H1 (cell line): ENCODE measurements around the gene SNTG2. TPM values are rescaled to one million over a fixed set of nuclear protein-coding genes. Genes with fewer than 3 reads are reported as not detected.

Source experiments
- CTCF ChIA-PET: fragments of 300-600 bp; sonication (Branson Sonifier 250); formaldehyde crosslinking; loops from one replicate; lab custom pipeline; 2021; ENCODE audit not compliant: partially characterized antibody; lab: Charles Lee
- POLR2A ChIA-PET: fragments of 300-600 bp; sonication (Branson Sonifier 250); formaldehyde crosslinking; loops from one replicate; lab custom pipeline; 2021; ENCODE audit warnings: inconsistent platforms; ENCODE audit not compliant: partially characterized antibody; lab: Charles Lee
- DNase-seq, 2 experiments: peaks; one replicate each; pipeline versions ENCODE4 v3.0.0 to v3.0.0-alpha.2; 2010 to 2022; ENCODE audit warnings: low spot score in 2 of 2, low read depth in 1 of 2, mixed read lengths in 1 of 2
- FAIRE-seq: peaks from 2 replicates; lab custom pipeline; 2011; peaks lifted over from hg19 to GRCh38; lab: Jason Lieb, UNC
- H2AFZ ChIP-seq: 2 replicates; pipeline ENCODE4 v1.8.1; 2012; ENCODE audit warnings: low read length, inconsistent platforms
- H2AK5ac ChIP-seq: 2 replicates; pipeline ENCODE4 v1.6.1; 2013; ENCODE audit warnings: low read depth, low read length
- H2BK120ac ChIP-seq: replicated peaks from 2 replicates; pipeline ENCODE3; 2013; ENCODE audit warnings: low read depth, low read length, inconsistent platforms
- H2BK12ac ChIP-seq: 2 replicates; pipeline ENCODE4 v1.6.1; 2013; ENCODE audit warnings: low read depth, low read length
- H2BK15ac ChIP-seq: 2 replicates; pipeline ENCODE4 v1.6.1; 2013; ENCODE audit warnings: low read length
- H2BK20ac ChIP-seq: 2 replicates; pipeline ENCODE4 v1.6.1; 2013; ENCODE audit warnings: low read length
- H2BK5ac ChIP-seq: 2 replicates; pipeline ENCODE4 v1.6.1; 2013; ENCODE audit warnings: low read depth, low read length
- H3K14ac ChIP-seq: 2 replicates; pipeline ENCODE4 v1.6.1; 2013; ENCODE audit warnings: inconsistent platforms; ENCODE audit not compliant: insufficient read length
- H3K18ac ChIP-seq: 2 replicates; pipeline ENCODE4 v1.6.1; 2013; ENCODE audit warnings: low read length; ENCODE audit errors: extremely low read depth
- H3K23ac ChIP-seq: 2 replicates; pipeline ENCODE4 v1.6.1; 2013; ENCODE audit warnings: inconsistent platforms; ENCODE audit not compliant: insufficient read length
- H3K23me2 ChIP-seq: 2 replicates; pipeline ENCODE4 v1.6.1; 2013; ENCODE audit warnings: low read depth, low read length
- H3K27ac ChIP-seq: 2 replicates; pipeline ENCODE4 v1.6.1; 2011; ENCODE audit warnings: low read depth, low read length, inconsistent platforms
- H3K27me3 ChIP-seq, 4 experiments: replicated peaks in 1 of 4; 1 replicate in 1 of 4; 2 replicates in 3 of 4; pipeline versions ENCODE4 v1.6.1 to v1.8.1; 2011 to 2013; ENCODE audit warnings: low read length in 3 of 4, mild to moderate bottlenecking in 3 of 4, inconsistent platforms in 2 of 4, mixed read lengths in 2 of 4, moderate library complexity in 1 of 4; ENCODE audit not compliant: control insufficient read depth in 3 of 4, insufficient read depth in 3 of 4; ENCODE audit errors: extremely low read depth in 1 of 4
- H3K36me3 ChIP-seq, 4 experiments: 2 replicates each; pipeline versions ENCODE4 v1.6.1 to v1.8.1; 2011 to 2013; ENCODE audit warnings: mild to moderate bottlenecking in 4 of 4, low read length in 3 of 4, moderate library complexity in 2 of 4, control low read depth in 1 of 4, inconsistent platforms in 1 of 4; ENCODE audit not compliant: insufficient read depth in 4 of 4, control insufficient read depth in 2 of 4
- H3K4ac ChIP-seq: replicated peaks from 2 replicates; pipeline ENCODE3; 2013; ENCODE audit warnings: low read length, low read depth, mixed read lengths, inconsistent platforms; ENCODE audit not compliant: insufficient read length
- H3K4me1 ChIP-seq, 4 experiments: replicated peaks in 1 of 4; 1 replicate in 1 of 4; 2 replicates in 3 of 4; pipeline versions ENCODE4 v1.6.1 to v1.8.1; 2011 to 2013; ENCODE audit warnings: low read length in 3 of 4, inconsistent platforms in 2 of 4, mixed read lengths in 1 of 4; ENCODE audit not compliant: insufficient read depth in 4 of 4, control insufficient read depth in 3 of 4
- H3K4me2 ChIP-seq, 2 experiments: 2 replicates each; pipeline versions ENCODE4 v1.6.1 to v1.8.1; 2011 to 2013; ENCODE audit warnings: low read depth in 2 of 2, low read length in 2 of 2, control low read depth in 1 of 2, inconsistent platforms in 1 of 2, mild to moderate bottlenecking in 1 of 2; ENCODE audit not compliant: insufficient read depth in 1 of 2
- H3K4me3 ChIP-seq, 4 experiments: fragments of 200-600, 300-600 bp in 1 of 4; sonication (generic), shearing (Covaris generic), sonication (Bioruptor Twin) in 1 of 4; 2 replicates each; pipeline versions ENCODE4 v1.5.1 to v1.8.1; 2011 to 2016; ENCODE audit warnings: low read length in 4 of 4, low read depth in 3 of 4, control low read depth in 2 of 4, inconsistent platforms in 2 of 4, mild to moderate bottlenecking in 2 of 4, mixed read lengths in 1 of 4, moderate library complexity in 1 of 4; ENCODE audit not compliant: insufficient read depth in 2 of 4; ENCODE audit errors: extremely low read depth in 1 of 4
- H3K56ac ChIP-seq: replicated peaks from 2 replicates; pipeline ENCODE3; 2013; ENCODE audit warnings: low read depth, mild to moderate bottlenecking, mixed read lengths, low read length, inconsistent platforms; ENCODE audit not compliant: insufficient read length
- H3K79me1 ChIP-seq: 2 replicates; pipeline ENCODE4 v1.6.1; 2013; ENCODE audit warnings: low read depth, low read length, control low read depth
- H3K79me2 ChIP-seq, 2 experiments: 2 replicates each; pipeline versions ENCODE4 v1.6.1 to v1.8.1; 2012 to 2013; ENCODE audit warnings: low read length in 2 of 2, mild to moderate bottlenecking in 2 of 2, inconsistent platforms in 1 of 2; ENCODE audit not compliant: insufficient read depth in 2 of 2, control insufficient read depth in 1 of 2
- H3K9ac ChIP-seq, 4 experiments: replicated peaks in 1 of 4; 1 replicate in 1 of 4; 2 replicates in 3 of 4; pipeline versions ENCODE4 v1.6.1 to v1.8.1; 2011 to 2013; ENCODE audit warnings: low read depth in 3 of 4, low read length in 3 of 4, control low read depth in 2 of 4, mild to moderate bottlenecking in 2 of 4, moderate library complexity in 2 of 4, inconsistent platforms in 1 of 4; ENCODE audit errors: extremely low read depth in 1 of 4
- H3K9me3 ChIP-seq, 2 experiments: 2 replicates each; pipeline versions ENCODE4 v1.6.1 to v1.8.1; 2012 to 2013; ENCODE audit warnings: mild to moderate bottlenecking in 2 of 2, moderate library complexity in 2 of 2, control low read depth in 1 of 2, inconsistent platforms in 1 of 2, low read depth in 1 of 2, low read length in 1 of 2, mixed read lengths in 1 of 2; ENCODE audit not compliant: insufficient read depth in 2 of 2
- H4K20me1 ChIP-seq, 2 experiments: replicated peaks in 1 of 2; 2 replicates each; pipeline versions ENCODE3 to v1.8.1; 2011 to 2013; ENCODE audit warnings: inconsistent platforms in 2 of 2, low read length in 2 of 2, mild to moderate bottlenecking in 1 of 2; ENCODE audit not compliant: insufficient read depth in 2 of 2, control insufficient read depth in 1 of 2
- H4K5ac ChIP-seq: 2 replicates; pipeline ENCODE4 v1.6.1; 2013; ENCODE audit warnings: low read length, low read depth, mixed read lengths, inconsistent platforms; ENCODE audit not compliant: insufficient read length
- H4K8ac ChIP-seq: 2 replicates; pipeline ENCODE4 v1.8.0; 2013; ENCODE audit warnings: mild to moderate bottlenecking, moderate library complexity, low read length, inconsistent platforms; ENCODE audit not compliant: insufficient read depth; ENCODE audit errors: extremely low read depth
- H4K91ac ChIP-seq: replicated peaks from 2 replicates; pipeline ENCODE3; 2013; ENCODE audit warnings: low read length, mixed read lengths, inconsistent platforms; ENCODE audit not compliant: insufficient read length
- ASH2L ChIP-seq: fragments of 200-600, 300-600 bp; sonication (generic); IDR thresholded peaks from one replicate; pipeline ENCODE4 v1.7.1; 2017; ENCODE audit warnings: low read length
- ATF3 ChIP-seq: IDR thresholded peaks from 2 replicates; pipeline ENCODE4 v1.6.1; 2011; ENCODE audit warnings: low read depth, mild to moderate bottlenecking, low read length; ENCODE audit not compliant: insufficient read depth
- CHD1 ChIP-seq: IDR thresholded peaks from 2 replicates; pipeline ENCODE4 v1.6.1; 2012; ENCODE audit warnings: low read depth, low read length, improper control_type of control experiment
- CHD2 ChIP-seq: IDR thresholded peaks from 2 replicates; pipeline ENCODE4 v1.6.1; 2012; ENCODE audit warnings: low read length, improper control_type of control experiment
- CTBP2 ChIP-seq: IDR thresholded peaks from 2 replicates; pipeline ENCODE4 v1.7.0; 2011; ENCODE audit warnings: borderline replicate concordance, mild to moderate bottlenecking, moderate library complexity, mixed read lengths, low read length; ENCODE audit not compliant: insufficient read depth, insufficient read length
- EGR1 ChIP-seq: IDR thresholded peaks from 2 replicates; pipeline ENCODE4 v1.6.1; 2011; ENCODE audit warnings: low read depth, low read length, borderline replicate concordance
- EZH2 ChIP-seq: fragments of 200-600 bp; sonication (generic); IDR thresholded peaks from 2 replicates; pipeline ENCODE4 v1.7.1; 2012; ENCODE audit warnings: low read depth, mild to moderate bottlenecking, moderate library complexity, low read length, inconsistent platforms; ENCODE audit not compliant: severe bottlenecking
- POU5F1 ChIP-seq: IDR thresholded peaks from 2 replicates; pipeline ENCODE4 v1.6.1; 2011; ENCODE audit warnings: low read depth, mild to moderate bottlenecking, low read length, moderate library complexity
- RBBP5 ChIP-seq: IDR thresholded peaks from 2 replicates; pipeline ENCODE4 v1.7.1; 2012; ENCODE audit warnings: low read depth, mild to moderate bottlenecking, inconsistent platforms, low read length, moderate library complexity, borderline replicate concordance
- SIX5 ChIP-seq: IDR thresholded peaks from 2 replicates; pipeline ENCODE4 v1.6.1; 2011; ENCODE audit warnings: mild to moderate bottlenecking, low read depth, low read length
- TBP ChIP-seq: IDR thresholded peaks from 2 replicates; pipeline ENCODE4 v1.6.1; 2011; ENCODE audit warnings: low read depth, low read length, improper control_type of control experiment
- whole genome bisulfite sequencing, 2 experiments: shearing (Covaris generic) in 1 of 2; methylation state at CpG; one replicate each; pipeline versions ENCODE4 v1.1.6 to v1.1.7; 2013 to 2015; ENCODE audit warnings: low lambda C conversion rate in 2 of 2, mixed read lengths in 2 of 2, inconsistent platforms in 1 of 2, low coverage in 1 of 2, missing lambda C conversion rate in 1 of 2; ENCODE audit not compliant: insufficient replicate concordance in 2 of 2, insufficient coverage in 1 of 2, insufficient read length in 1 of 2; ENCODE audit errors: extremely low coverage in 1 of 2, missing lambda C conversion rate in 1 of 2; 5-methylcytosine and 5-hydroxymethylcytosine counted together
- polyA plus RNA-seq, 7 experiments: library from polyadenylated mRNA; depleted of rRNA in 3 of 7; stranded (reverse) in 5 of 7; unstranded in 2 of 7; fragments of >200 nt in 5 of 7; fragments of 200-250 nt in 2 of 7; gene quantifications; 1 replicate in 5 of 7; 2 replicates in 1 of 7; 4 replicates in 1 of 7; pipeline versions ENCODE4 v1.2.1 to v1.2.3, GENCODE V29; 2011 to 2013; ENCODE audit warnings: missing spikeins in 2 of 7, mixed read lengths in 2 of 7
- total RNA-seq: library from RNA; stranded (reverse); fragmentation: NEBNext Ultra II Directional; extraction: Animal tissue kit (Norgen Biotek cat#: 25700); gene quantifications from 2 replicates; pipeline ENCODE4 v1.2.1, GENCODE V29; 2021

Gene SNTG2
- total and polyA plus RNA-seq, 2 of the 8 experiments (the other 6 are each of a cell fraction or from before 2014, with no cell fraction given) = 6.6 to 18.1 TPM

- Histone ChIP-seq H3K4ac (no peak overlapping the region), H4K8ac (no peak overlapping the region), H3K9ac (no peak overlapping the region), H4K91ac (no peak overlapping the region), H3K23ac (no peak overlapping the region), H2AFZ (no peak overlapping the region), H3K14ac (no peak overlapping the region), H3K4me2 (no peak overlapping the region), H3K56ac (no peak overlapping the region), H3K36me3 (peaks cover 5 to 21% (median 13%) of the 10 kb centered on the region in 4 experiments; a peak in 6 of 8 replicates), H3K23me2 (no peaks in the 10 kb centered on the region), H3K27ac (no peak overlapping the region), H3K18ac (no peak overlapping the region), H2BK15ac (no peak overlapping the region), H2BK5ac (no peak overlapping the region), H2BK12ac (no peak overlapping the region), H2BK20ac (no peak overlapping the region), H2AK5ac (no peak overlapping the region), H3K4me3 (no peak overlapping the region), H2BK120ac (no peak overlapping the region), H3K27me3 (no peaks in the 10 kb centered on the region), H4K20me1 (peaks cover 0 to 4% of the 10 kb centered on the region in 2 experiments), H3K79me1 (no peaks in the 10 kb centered on the region; the same call in 1 of the 2 replicates), H3K79me2 (no peaks in the 10 kb centered on the region), H4K5ac (no peak overlapping the region), H3K9me3 (peaks cover 5 to 15% of the 10 kb centered on the region in 2 experiments; a peak in 3 of 4 replicates), H3K4me1 (no peaks in the 10 kb centered on the region)
- no peak for TF ChIP-seq TBP
- no peak for TF ChIP-seq POU5F1
- no peak for TF ChIP-seq SIX5
- TF ChIP-seq CHD2 = no peak
- no peak for TF ChIP-seq EGR1
- no peak for TF ChIP-seq ATF3
- TF ChIP-seq EZH2 = no peak
- no peak for TF ChIP-seq ASH2L
- TF ChIP-seq RBBP5 = no peak
- no peak for TF ChIP-seq CHD1
- no peak for TF ChIP-seq CTBP2
- no peak for FAIRE-seq
- WGBS, 2 experiments = 98% methylated on average over 8 of the region's 8 CpGs; no CpG with 5 or more reads in 1 of the 2 experiments
- no peak for DNase-seq
- ChIA-PET CTCF (interaction anchor here (0.6 to 0.7 kb wide), 2 partner anchors 15 to 352 kb away, joined by 3 read pairs; no protein-coding TSS in a partner anchor), POLR2A (no interaction called here)
Measured at GRCh38 chr2:1162246-1162645, 211.6 kb downstream of the SNTG2 start.
